Breast epithelium (tissue), 4 donors: Measurements from ENCODE around the gene NPRL2. TPM values are rescaled to one million over a fixed set of nuclear protein-coding genes. Genes with fewer than 3 reads are reported as not detected.
A peak's percentile ranks its signal among the peaks of the same experiment; 100 is the strongest.

Experiments used
- DNase-seq, 2 donors: peaks; one replicate each; pipeline ENCODE4 v3.0.0-alpha.2; 2019; ENCODE audit warnings: low spot score in 2 of 2
- H3K27ac ChIP-seq, 2 donors: fragments of 200-600 bp; sonication (generic) in 1 of 2; one replicate each; pipeline ENCODE4 v1.5.1; 2016 to 2019; ENCODE audit warnings: mild to moderate bottlenecking in 1 of 2
- H3K27me3 ChIP-seq, 2 donors: fragments of 200-600 bp; sonication (generic) in 1 of 2; one replicate each; pipeline versions ENCODE4 v1.5.1 to v1.6.0; 2017 to 2019; ENCODE audit warnings: control low read depth in 1 of 2, mild to moderate bottlenecking in 1 of 2
- H3K36me3 ChIP-seq: fragments of 200-600 bp; one replicate; pipeline ENCODE4 v1.5.1; 2019
- H3K4me1 ChIP-seq, 2 donors: fragments of 200-600 bp; sonication (generic); one replicate each; pipeline ENCODE4 v1.5.1; 2016 to 2019; ENCODE audit warnings: control low read depth in 1 of 2
- H3K4me3 ChIP-seq, 3 donors: fragments of 200-600 bp; sonication (generic); 1 replicate in 2 of 3; 2 replicates in 1 of 3; pipeline ENCODE4 v1.5.1; 2016 to 2019; ENCODE audit warnings: mild to moderate bottlenecking in 3 of 3, moderate library complexity in 2 of 3
- H3K9me3 ChIP-seq, 2 donors: fragments of 200-600 bp; sonication (generic) in 1 of 2; one replicate each; pipeline ENCODE4 v1.5.1; 2016 to 2019; ENCODE audit warnings: control low read depth in 1 of 2
- POLR2A ChIP-seq: fragments of 450-650 bp; IDR thresholded peaks from one replicate; pipeline ENCODE4 v1.6.1; 2016; ENCODE audit warnings: antibody characterized with exemption, mild to moderate bottlenecking, moderate library complexity
- POLR2AphosphoS5 ChIP-seq, 3 donors: sonication (generic); formaldehyde crosslinking; IDR thresholded peaks; one replicate each; pipeline ENCODE4 v1.6.1; 2017; ENCODE audit warnings: antibody characterized with exemption in 3 of 3
- intact Hi-C: fragments of 100-400 bp; cut with DNase I; formaldehyde crosslinking; loops from one replicate; pipeline ENCODE4 v1.15.1; 2023; ENCODE audit warnings: low total_unique reads
- total RNA-seq, 3 donors: library from RNA; depleted of rRNA; stranded (reverse); fragments of >200 nt; gene quantifications; one replicate each; pipeline ENCODE4 v1.1.0, GENCODE V29; 2016
- TF ChIP-seq, protein P1 (sequence below), 3 donors: fragments of 450-650 bp; IDR thresholded peaks; one replicate each; pipeline ENCODE4 v1.5.1; 2016 to 2017; ENCODE audit warnings: antibody characterized with exemption in 3 of 3, mild to moderate bottlenecking in 3 of 3, moderate library complexity in 3 of 3

The NPRL2 gene
- total RNA-seq, 3 donors from 2014 or later: 17.4 to 31.5 (median 29.5) TPM

DNA sequence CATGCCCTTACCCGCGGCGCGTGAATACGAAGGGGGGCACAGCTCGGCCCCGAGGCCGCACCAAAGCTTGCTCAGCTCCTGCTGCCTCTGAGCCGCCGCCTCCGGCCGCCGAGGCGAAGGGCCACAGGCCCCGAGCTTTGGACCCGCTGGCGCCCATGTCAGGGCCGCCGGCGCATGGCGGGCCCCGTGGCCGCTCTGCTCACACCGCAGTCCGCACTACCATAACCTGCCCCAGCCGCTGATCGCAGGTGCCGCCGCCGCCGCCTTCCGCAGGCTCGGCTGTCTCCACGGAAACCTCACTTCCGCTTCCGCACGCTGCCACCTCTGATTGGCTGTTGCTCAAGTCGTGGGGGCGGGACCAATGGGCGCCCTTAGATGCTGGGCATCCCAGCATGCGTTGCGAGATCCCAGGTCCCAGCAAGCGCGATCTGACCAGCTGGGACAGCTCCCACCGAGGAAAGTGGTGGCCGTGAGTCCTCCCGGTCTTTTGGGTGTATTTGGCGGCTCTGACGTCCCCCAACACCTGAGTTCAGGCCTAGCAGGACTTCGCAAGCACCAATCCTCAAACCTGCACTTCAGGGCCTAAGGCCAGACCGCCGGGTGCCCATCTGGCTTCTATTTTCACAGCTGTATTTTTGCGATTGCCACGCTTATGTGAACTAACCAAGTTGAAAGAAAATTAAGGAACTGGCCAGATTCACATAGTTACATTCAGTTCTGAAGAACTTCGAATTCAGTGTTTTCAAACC, 22.5 kb downstream of the NPRL2 start, which contains the start of gene TUSC2:
TSS of gene TUSC2 (minus strand) at position 281 of the 749 bp plus-strand sequence. CDS start at position 157, 124 bp downstream.
- peaks cover 0 to 8% of the 10 kb centered on the region in 2 donors for H3K4me1 ChIP-seq
- intact Hi-C loops: no loop called here
- peak; percentile 97 for DNase-seq

GRCh38 chr3:50327129-50327528, 23.4 kb downstream of the NPRL2 start:
- Histone ChIP-seq H3K27me3 (no peaks in the 10 kb centered on the region), H3K4me1 (peaks cover 0 to 16% of the 10 kb centered on the region in 2 donors), H3K27ac (peak overlapping the region in 1 of 2 donors; percentile 89), H3K4me3 (peak overlapping the region; percentile 97 to 100 (median 98)), H3K36me3 (peaks cover 8% of the 10 kb centered on the region), H3K9me3 (no peaks in the 10 kb centered on the region)
- intact Hi-C loops: no loop called here
- no peak for DNase-seq
- TF ChIP-seq POLR2AphosphoS5 (IDR thresholded peaks at IDR 0.05) (no peak), POLR2A (no peak)
- TF ChIP-seq, protein P1, sequence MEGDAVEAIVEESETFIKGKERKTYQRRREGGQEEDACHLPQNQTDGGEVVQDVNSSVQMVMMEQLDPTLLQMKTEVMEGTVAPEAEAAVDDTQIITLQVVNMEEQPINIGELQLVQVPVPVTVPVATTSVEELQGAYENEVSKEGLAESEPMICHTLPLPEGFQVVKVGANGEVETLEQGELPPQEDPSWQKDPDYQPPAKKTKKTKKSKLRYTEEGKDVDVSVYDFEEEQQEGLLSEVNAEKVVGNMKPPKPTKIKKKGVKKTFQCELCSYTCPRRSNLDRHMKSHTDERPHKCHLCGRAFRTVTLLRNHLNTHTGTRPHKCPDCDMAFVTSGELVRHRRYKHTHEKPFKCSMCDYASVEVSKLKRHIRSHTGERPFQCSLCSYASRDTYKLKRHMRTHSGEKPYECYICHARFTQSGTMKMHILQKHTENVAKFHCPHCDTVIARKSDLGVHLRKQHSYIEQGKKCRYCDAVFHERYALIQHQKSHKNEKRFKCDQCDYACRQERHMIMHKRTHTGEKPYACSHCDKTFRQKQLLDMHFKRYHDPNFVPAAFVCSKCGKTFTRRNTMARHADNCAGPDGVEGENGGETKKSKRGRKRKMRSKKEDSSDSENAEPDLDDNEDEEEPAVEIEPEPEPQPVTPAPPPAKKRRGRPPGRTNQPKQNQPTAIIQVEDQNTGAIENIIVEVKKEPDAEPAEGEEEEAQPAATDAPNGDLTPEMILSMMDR (IDR thresholded peaks at IDR 0.05): no peak

More for the DNA sequence above, 22.5 kb downstream of the NPRL2 start, which contains the start of gene TUSC2:
- Histone ChIP-seq H3K4me3 (peak within 1 kb of the TSS; percentile 97 to 100 (median 98)), H3K9me3 (no peaks in the 10 kb centered on the region), H3K27ac (peak within 1 kb of the TSS; percentile 89 to 92), H3K27me3 (no peaks in the 10 kb centered on the region), H3K36me3 (peaks cover 8% of the 10 kb centered on the region)
- TF ChIP-seq POLR2AphosphoS5 (IDR thresholded peaks at IDR 0.05): peak; percentile 62 to 91 (median 89)
- TF ChIP-seq POLR2A: peak; percentile 56
- TF ChIP-seq, protein P1 (IDR thresholded peaks at IDR 0.05): peak in 1 of 3 donors; percentile 11

GRCh38 chr3:50326182-50326541, 24.4 kb downstream of the NPRL2 start:
- peaks cover 0 to 20% of the 10 kb centered on the region in 2 donors for H3K4me1 ChIP-seq

GRCh38 chr3:50325497-50326181, 24.9 kb downstream of the NPRL2 start:
- intact Hi-C loops: no loop called here
- Histone ChIP-seq H3K4me1 (peaks cover 0 to 20% of the 10 kb centered on the region in 2 donors), H3K36me3 (no peaks in the 10 kb centered on the region), H3K27me3 (no peaks in the 10 kb centered on the region), H3K27ac (peak overlapping the region; percentile 8 to 21), H3K4me3 (no peak overlapping the region), H3K9me3 (no peaks in the 10 kb centered on the region)
- TF ChIP-seq POLR2A: no peak
- TF ChIP-seq, protein P1 (IDR thresholded peaks at IDR 0.05): no peak
- TF ChIP-seq POLR2AphosphoS5 (IDR thresholded peaks at IDR 0.05): no peak
- no peak for DNase-seq

More at GRCh38 chr3:50326182-50326541, 24.4 kb downstream of the NPRL2 start:
- intact Hi-C loops: no loop called here
- TF ChIP-seq POLR2A: no peak
- H3K27ac ChIP-seq: no peak overlapping the region
- no peak for DNase-seq
- H3K9me3 ChIP-seq: no peaks in the 10 kb centered on the region
- no peaks in the 10 kb centered on the region for H3K27me3 ChIP-seq
- no peak overlapping the region for H3K4me3 ChIP-seq
- H3K36me3 ChIP-seq: peaks cover 2% of the 10 kb centered on the region

DNA sequence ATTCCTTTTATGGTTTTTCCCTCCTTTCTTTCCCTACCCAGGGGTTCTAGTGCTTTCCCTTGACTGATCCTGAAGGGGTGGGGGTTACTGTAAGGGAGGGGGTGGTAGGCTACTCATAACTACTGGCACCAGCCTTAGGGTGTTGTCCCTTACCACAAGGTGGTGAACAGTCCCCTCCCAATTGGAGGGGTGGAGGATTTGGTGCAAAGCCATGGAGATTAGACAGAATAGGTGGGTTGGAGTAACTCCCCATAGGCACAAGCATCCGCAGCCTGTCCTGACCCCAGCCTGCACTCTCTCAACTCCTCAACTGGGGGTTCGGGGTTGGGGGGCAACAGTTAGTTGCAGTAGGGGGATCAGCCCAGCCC, 25.5 kb downstream of the NPRL2 start:
- intact Hi-C loops: no loop called here
- H3K27ac ChIP-seq: peak overlapping the region; percentile 8 to 31

More for the DNA sequence above, 25.5 kb downstream of the NPRL2 start:
- Histone ChIP-seq H3K4me3 (no peak overlapping the region), H3K4me1 (peaks cover under 1 to 23% of the 10 kb centered on the region in 2 donors), H3K27me3 (no peaks in the 10 kb centered on the region), H3K9me3 (no peaks in the 10 kb centered on the region), H3K36me3 (no peaks in the 10 kb centered on the region)
- TF ChIP-seq, protein P1 (IDR thresholded peaks at IDR 0.05): no peak
- TF ChIP-seq POLR2AphosphoS5 (IDR thresholded peaks at IDR 0.05) (no peak), POLR2A (no peak)
- DNase-seq: no peak
